PC-3 (cell line): ENCODE results near the gene RAB31. TPM values are rescaled to one million over a fixed set of nuclear protein-coding genes. Genes with fewer than 3 reads are reported as not detected.
A peak's percentile ranks its signal among the peaks of the same experiment; 100 is the strongest.

Experiments
- ATAC-seq: fragments of 200-7000 bp; cut with Tn5 transposase; 2 replicates; pipeline ENCODE4 v1.9.1; 2020; ENCODE audit warnings: mild to moderate bottlenecking, moderate library complexity
- BruUV-seq: library from RNA; stranded (reverse); fragments of 400-500 nt; replicated peaks from 2 replicates; lab custom pipeline; 2021; lab: Mats Ljungman, UMichigan
- CTCF ChIA-PET: fragments of 300-600 bp; sonication (Branson Sonifier 250); formaldehyde crosslinking; loops from one replicate; lab custom pipeline; 2022; ENCODE audit warnings: antibody characterized with exemption; lab: Charles Lee
- POLR2A ChIA-PET: fragments of 300-600 bp; sonication (Branson Sonifier 250); formaldehyde crosslinking; loops from one replicate; lab custom pipeline; 2022; ENCODE audit warnings: antibody characterized with exemption; ENCODE audit not compliant: unreplicated experiment; lab: Charles Lee
- DNase-seq: peaks from one replicate; pipeline ENCODE4 v3.0.0-alpha.2; 2015
- H2AFZ ChIP-seq: fragments of 300-600 bp; sonication (generic); 2 replicates; pipeline ENCODE4 v1.6.0; 2016; ENCODE audit warnings: antibody characterized with exemption, low read length
- H3F3A ChIP-seq: fragments of 300-600 bp; sonication (generic); one replicate; pipeline ENCODE4 v1.6.0; 2017; ENCODE audit warnings: antibody characterized with exemption, low read length, control low read depth, mild to moderate bottlenecking; ENCODE audit not compliant: unreplicated experiment
- H3K27ac ChIP-seq: fragments of 300-600 bp; sonication (generic); 2 replicates; pipeline ENCODE4 v1.5.1; 2016; ENCODE audit warnings: mild to moderate bottlenecking, low read length
- H3K27me3 ChIP-seq: fragments of 300-600 bp; sonication (generic); 2 replicates; pipeline ENCODE4 v1.6.1; 2016; ENCODE audit warnings: low read length, mixed read lengths
- H3K36me3 ChIP-seq: fragments of 300-600 bp; sonication (generic); 2 replicates; pipeline ENCODE4 v1.6.1; 2016; ENCODE audit warnings: low read depth, mixed run types, low read length, mixed read lengths
- H3K4me1 ChIP-seq: fragments of 300-600 bp; sonication (generic); 2 replicates; pipeline ENCODE4 v1.5.1; 2016; ENCODE audit warnings: low read length; ENCODE audit not compliant: insufficient read depth
- H3K4me2 ChIP-seq: fragments of 300-600 bp; sonication (generic); 2 replicates; pipeline ENCODE4 v1.6.0; 2016; ENCODE audit warnings: low read length
- H3K4me3 ChIP-seq: fragments of 300-600 bp; sonication (generic); 2 replicates; pipeline ENCODE4 v1.5.1; 2016; ENCODE audit warnings: mild to moderate bottlenecking, low read length, mixed read lengths
- H3K79me2 ChIP-seq: fragments of 300-600 bp; sonication (generic); 2 replicates; pipeline ENCODE4 v1.6.1; 2017; ENCODE audit warnings: low read length, mixed read lengths
- H3K9ac ChIP-seq: fragments of 300-600 bp; sonication (generic); 2 replicates; pipeline ENCODE4 v1.6.0; 2016; ENCODE audit warnings: mild to moderate bottlenecking, low read length
- H3K9me2 ChIP-seq: fragments of 300-600 bp; sonication (generic); replicated peaks from 2 replicates; pipeline ENCODE4 v1.6.1; 2016; ENCODE audit warnings: mixed run types, low read length, mixed read lengths
- H3K9me3 ChIP-seq: fragments of 300-600 bp; sonication (generic); 2 replicates; pipeline ENCODE4 v1.6.1; 2016; ENCODE audit warnings: low read length, mixed read lengths
- H4K20me1 ChIP-seq: fragments of 300-600 bp; sonication (generic); 2 replicates; pipeline ENCODE4 v1.6.1; 2016; ENCODE audit warnings: low read length, mixed read lengths
- EZH2 ChIP-seq: fragments of 300-600 bp; sonication (generic); IDR thresholded peaks from one replicate; pipeline ENCODE4 v1.6.1; 2017; ENCODE audit warnings: antibody characterized with exemption, mild to moderate bottlenecking, low read length; ENCODE audit not compliant: unreplicated experiment
- EZH2phosphoT487 ChIP-seq: fragments of 300-600 bp; sonication (generic); IDR thresholded peaks from 2 replicates; pipeline ENCODE4 v1.6.1; 2018; ENCODE audit warnings: mild to moderate bottlenecking, antibody characterized with exemption, low read length, borderline replicate concordance
- intact Hi-C: fragments of 100-400 bp; cut with micrococcal nuclease; formaldehyde crosslinking; loops from 2 replicates; pipeline ENCODE4 v1.9.0; 2023
- total RNA-seq: library from RNA; depleted of rRNA; stranded (reverse); fragments of >200 nt; gene quantifications from 2 replicates; pipeline ENCODE4 v1.2.3, GENCODE V29; 2014
- TF ChIP-seq, protein P1 (sequence below): fragments of 300-600 bp; sonication (generic); conservative IDR thresholded peaks from 2 replicates; pipeline ENCODE4 v1.5.1; 2017; ENCODE audit warnings: antibody characterized with exemption, low read depth, mild to moderate bottlenecking, low read length

Gene RAB31
- total RNA-seq, 1 experiment from 2014 or later, result 3.8 TPM

DNA sequence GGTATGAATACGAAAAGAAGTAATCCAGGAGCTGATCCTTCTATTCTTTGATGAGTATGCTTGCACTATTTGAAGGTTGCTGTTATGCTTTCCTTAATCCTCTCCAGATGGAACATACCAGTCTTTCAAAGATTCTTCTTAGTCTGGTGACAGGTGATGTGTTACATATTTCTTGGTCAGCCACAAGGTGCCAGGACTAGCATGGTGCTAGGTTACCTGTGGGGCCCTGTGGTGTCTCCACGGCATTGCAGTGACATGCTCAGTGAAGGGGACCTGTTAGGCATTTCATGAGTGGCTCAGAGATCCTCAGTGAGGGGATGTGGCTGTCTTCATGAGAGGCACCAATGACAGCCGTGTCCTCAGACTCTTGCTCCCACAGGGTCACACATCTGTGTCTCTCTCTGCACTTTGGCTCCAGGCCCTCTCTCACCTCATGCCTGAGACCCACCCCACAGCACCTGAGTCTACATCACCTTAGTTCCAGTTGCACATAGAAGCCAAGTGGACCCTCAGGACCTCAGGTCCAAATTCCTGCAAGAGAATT lies 13.1 kb upstream of the RAB31 start:
- no peaks in the 10 kb centered on the region for H3K9me2 ChIP-seq
- DNase-seq (no peak), ATAC-seq (0 out of 2 replicates have a peak, but pooled peaks have one; percentile 55)
- TF ChIP-seq EZH2phosphoT487 (no peak), EZH2 (no peak)
- TF ChIP-seq, protein P1, sequence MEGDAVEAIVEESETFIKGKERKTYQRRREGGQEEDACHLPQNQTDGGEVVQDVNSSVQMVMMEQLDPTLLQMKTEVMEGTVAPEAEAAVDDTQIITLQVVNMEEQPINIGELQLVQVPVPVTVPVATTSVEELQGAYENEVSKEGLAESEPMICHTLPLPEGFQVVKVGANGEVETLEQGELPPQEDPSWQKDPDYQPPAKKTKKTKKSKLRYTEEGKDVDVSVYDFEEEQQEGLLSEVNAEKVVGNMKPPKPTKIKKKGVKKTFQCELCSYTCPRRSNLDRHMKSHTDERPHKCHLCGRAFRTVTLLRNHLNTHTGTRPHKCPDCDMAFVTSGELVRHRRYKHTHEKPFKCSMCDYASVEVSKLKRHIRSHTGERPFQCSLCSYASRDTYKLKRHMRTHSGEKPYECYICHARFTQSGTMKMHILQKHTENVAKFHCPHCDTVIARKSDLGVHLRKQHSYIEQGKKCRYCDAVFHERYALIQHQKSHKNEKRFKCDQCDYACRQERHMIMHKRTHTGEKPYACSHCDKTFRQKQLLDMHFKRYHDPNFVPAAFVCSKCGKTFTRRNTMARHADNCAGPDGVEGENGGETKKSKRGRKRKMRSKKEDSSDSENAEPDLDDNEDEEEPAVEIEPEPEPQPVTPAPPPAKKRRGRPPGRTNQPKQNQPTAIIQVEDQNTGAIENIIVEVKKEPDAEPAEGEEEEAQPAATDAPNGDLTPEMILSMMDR, result no peak
- H3K27ac ChIP-seq, result no peak overlapping the region
- no peak overlapping the region for H3K9ac ChIP-seq
- ChIA-PET CTCF (no interaction called here), POLR2A (no interaction called here)
- no peaks in the 10 kb centered on the region for H3K4me1 ChIP-seq
- no peaks in the 10 kb centered on the region for H3K9me3 ChIP-seq
- H3K36me3 ChIP-seq, result no peaks in the 10 kb centered on the region
- H3F3A ChIP-seq, result no peaks in the 10 kb centered on the region
- intact Hi-C loops, result no loop called here
- H3K79me2 ChIP-seq, result no peaks in the 10 kb centered on the region
- BruUV-seq, result no TSS peak
- H3K4me3 ChIP-seq, result no peak overlapping the region
- H3K4me2 ChIP-seq, result no peak overlapping the region
- H2AFZ ChIP-seq, result no peak overlapping the region
- no peaks in the 10 kb centered on the region for H3K27me3 ChIP-seq
- H4K20me1 ChIP-seq, result no peaks in the 10 kb centered on the region

DNA sequence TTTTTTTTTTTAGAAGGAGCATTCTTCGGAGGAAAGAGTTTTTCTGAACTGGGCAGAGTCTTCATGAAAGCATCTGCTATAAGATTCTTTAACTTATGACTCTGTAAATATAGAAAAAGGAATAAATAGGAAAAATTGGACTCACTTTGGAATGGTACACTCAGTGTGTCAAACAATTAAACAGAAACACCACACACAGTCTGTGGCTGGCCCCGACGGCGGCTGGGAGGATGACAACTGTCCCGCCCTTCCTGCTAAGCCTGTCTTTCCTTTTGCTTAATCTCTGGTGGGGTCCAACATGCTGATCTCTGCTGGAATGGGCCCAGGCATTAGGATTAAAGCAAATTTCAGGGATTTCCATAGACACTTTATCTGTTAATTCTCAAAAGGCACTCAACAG lies 12.5 kb upstream of the RAB31 start:
- DNase-seq (no peak), ATAC-seq (no peak)
- Histone ChIP-seq H3K4me1 (no peaks in the 10 kb centered on the region), H3K79me2 (no peaks in the 10 kb centered on the region), H3K9ac (no peak overlapping the region), H3K9me2 (no peaks in the 10 kb centered on the region), H3K27ac (no peak overlapping the region), H3K9me3 (no peaks in the 10 kb centered on the region), H2AFZ (no peak overlapping the region), H3F3A (no peaks in the 10 kb centered on the region), H3K4me2 (no peak overlapping the region), H3K36me3 (no peaks in the 10 kb centered on the region), H3K27me3 (no peaks in the 10 kb centered on the region), H3K4me3 (no peak overlapping the region), H4K20me1 (no peaks in the 10 kb centered on the region)
- intact Hi-C loops, result no loop called here
- no TSS peak for BruUV-seq
- TF ChIP-seq, protein P1, result no peak
- no peak for TF ChIP-seq EZH2
- TF ChIP-seq EZH2phosphoT487, result no peak
- ChIA-PET POLR2A (no interaction called here), CTCF (no interaction called here)

DNA sequence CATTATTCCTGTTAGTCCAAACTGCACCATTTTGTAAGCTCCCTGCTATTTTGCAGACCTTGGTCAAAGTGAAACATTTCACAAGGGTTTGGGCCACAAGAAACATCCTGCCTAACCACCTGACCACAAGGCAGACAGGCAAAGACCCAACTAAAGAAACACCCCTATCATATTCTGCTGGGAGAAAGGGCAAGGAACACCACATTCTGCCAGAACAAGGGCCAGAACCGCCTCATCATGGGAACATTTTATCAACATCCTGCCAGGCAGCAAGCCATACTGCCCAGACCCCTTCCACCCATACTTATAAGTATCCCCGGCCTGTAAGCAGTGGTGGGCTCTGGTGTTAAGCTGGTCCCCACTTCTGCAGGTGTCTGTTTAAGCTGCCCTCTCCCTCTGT lies 12.0 kb upstream of the RAB31 start:
- no peak overlapping the region for H3K4me3 ChIP-seq
- no peaks in the 10 kb centered on the region for H3K9me3 ChIP-seq
- H4K20me1 ChIP-seq, result no peaks in the 10 kb centered on the region
- no peaks in the 10 kb centered on the region for H3F3A ChIP-seq
- H3K9ac ChIP-seq, result no peak overlapping the region
- DNase-seq (no peak), ATAC-seq (no peak)
- ChIA-PET POLR2A (no interaction called here), CTCF (no interaction called here)
- intact Hi-C loops, result no loop called here
- H3K36me3 ChIP-seq, result no peaks in the 10 kb centered on the region
- no peak overlapping the region for H3K4me2 ChIP-seq
- no peaks in the 10 kb centered on the region for H3K27me3 ChIP-seq
- TF ChIP-seq, protein P1, result no peak
- TF ChIP-seq EZH2 (no peak), EZH2phosphoT487 (no peak)
- H3K9me2 ChIP-seq, result no peaks in the 10 kb centered on the region
- BruUV-seq, result no TSS peak
- no peak overlapping the region for H3K27ac ChIP-seq
- no peaks in the 10 kb centered on the region for H3K79me2 ChIP-seq
- H3K4me1 ChIP-seq, result no peaks in the 10 kb centered on the region
- no peak overlapping the region for H2AFZ ChIP-seq
